Activated T-helper 17 cell treated with anti-CD3 and anti-CD28 coated beads, Interleukin-2, amount 50 U/mL, for 72 hours (primary cell): ENCODE data around the gene NAP1L4. TPM values are rescaled to one million over a fixed set of nuclear protein-coding genes. Genes with fewer than 3 reads are reported as not detected.
"Not testable (repeated sequence)": the region's sequence is repeated elsewhere in the genome, so short reads cannot be mapped to it uniquely, and the experiment has no call there.

Source experiments
- ATAC-seq: fragments of 150-1000 bp; cut with Tn5 transposase; replicated peaks from 2 replicates; pipeline ENCODE4 v1.10.0; 2021; ENCODE audit warnings: mild to moderate bottlenecking, moderate library complexity
- H3K27ac Mint-ChIP-seq: one replicate; pipeline ENCODE4 v1.8.0; 2022; ENCODE audit warnings: mixed read lengths
- H3K27me3 Mint-ChIP-seq: one replicate; pipeline ENCODE4 v1.8.0; 2022; ENCODE audit warnings: mixed read lengths
- H3K36me3 Mint-ChIP-seq: one replicate; pipeline ENCODE4 v1.8.0; 2022; ENCODE audit warnings: low read depth, mild to moderate bottlenecking, mixed read lengths
- H3K4me1 Mint-ChIP-seq: one replicate; pipeline ENCODE4 v1.8.0; 2022; ENCODE audit warnings: mixed read lengths
- H3K4me3 Mint-ChIP-seq: one replicate; pipeline ENCODE4 v1.8.0; 2022; ENCODE audit warnings: mild to moderate bottlenecking, mixed read lengths
- H3K9me3 Mint-ChIP-seq: one replicate; pipeline ENCODE4 v1.8.0; 2022; ENCODE audit warnings: mixed read lengths
- total RNA-seq, 2 donors: library from RNA; stranded (reverse); gene quantifications; one replicate each; pipeline ENCODE4 v1.2.3, GENCODE V29; 2022

NAP1L4 gene
- total RNA-seq, 2 donors from 2014 or later: 301 to 344 TPM

- ATAC-seq: no peak
- Mint-ChIP-seq H3K27me3 (no peaks in the 10 kb centered on the region), H3K36me3 (peaks cover 77% of the 10 kb centered on the region), H3K27ac (peak overlapping the region; percentile 21), H3K4me3 (peak overlapping the region; percentile 9), H3K4me1 (peaks cover 39% of the 10 kb centered on the region), H3K9me3 (no peaks in the 10 kb centered on the region)
Observed at GRCh38 chr11:2945757-2946287, 46.3 kb downstream of the NAP1L4 start.

GRCh38 chr11:2945031-2945756 lies 46.9 kb downstream of the NAP1L4 start:
- H3K4me1 Mint-ChIP-seq: peaks cover 37% of the 10 kb centered on the region
- H3K27me3 Mint-ChIP-seq: no peaks in the 10 kb centered on the region
- no peaks in the 10 kb centered on the region for H3K9me3 Mint-ChIP-seq
- peaks cover 71% of the 10 kb centered on the region for H3K36me3 Mint-ChIP-seq
- peak overlapping the region; percentile 9 for H3K4me3 Mint-ChIP-seq
- peak; percentile 43 for ATAC-seq
- peak overlapping the region; percentile 21 for H3K27ac Mint-ChIP-seq

GRCh38 chr11:2944530-2944929 lies 47.6 kb downstream of the NAP1L4 start:
- peaks cover 65% of the 10 kb centered on the region for H3K36me3 Mint-ChIP-seq
- H3K9me3 Mint-ChIP-seq: no peaks in the 10 kb centered on the region
- H3K4me3 Mint-ChIP-seq: no peak overlapping the region
- ATAC-seq: no peak
- H3K27ac Mint-ChIP-seq: peak overlapping the region; percentile 21
- peaks cover 35% of the 10 kb centered on the region for H3K4me1 Mint-ChIP-seq
- H3K27me3 Mint-ChIP-seq: no peaks in the 10 kb centered on the region

- H3K36me3 Mint-ChIP-seq: peaks cover 60% of the 10 kb centered on the region
- H3K9me3 Mint-ChIP-seq: peaks cover 1% of the 10 kb centered on the region
- H3K27me3 Mint-ChIP-seq: no peaks in the 10 kb centered on the region
- ATAC-seq: no peak
- peak overlapping the region; percentile 30 for H3K27ac Mint-ChIP-seq
- peaks cover 27% of the 10 kb centered on the region for H3K4me1 Mint-ChIP-seq
- H3K4me3 Mint-ChIP-seq: no peak overlapping the region
Observed at GRCh38 chr11:2943711-2944118, 48.4 kb downstream of the NAP1L4 start.

- H3K27me3 Mint-ChIP-seq: no peaks in the 10 kb centered on the region
- no peak overlapping the region for H3K4me3 Mint-ChIP-seq
- peaks cover 58% of the 10 kb centered on the region for H3K36me3 Mint-ChIP-seq
- peak overlapping the region; percentile 30 for H3K27ac Mint-ChIP-seq
- H3K4me1 Mint-ChIP-seq: peaks cover 25% of the 10 kb centered on the region
- ATAC-seq: no peak
- peaks cover 8% of the 10 kb centered on the region for H3K9me3 Mint-ChIP-seq
Observed at GRCh38 chr11:2942872-2943710, 49.0 kb downstream of the NAP1L4 start.

GRCh38 chr11:2942447-2942846 lies 49.7 kb downstream of the NAP1L4 start:
- no peak for ATAC-seq
- peak overlapping the region; percentile 38 for H3K27ac Mint-ChIP-seq
- H3K27me3 Mint-ChIP-seq: no peaks in the 10 kb centered on the region
- H3K4me1 Mint-ChIP-seq: peaks cover 18% of the 10 kb centered on the region
- H3K9me3 Mint-ChIP-seq: peaks cover 14% of the 10 kb centered on the region
- H3K36me3 Mint-ChIP-seq: peaks cover 52% of the 10 kb centered on the region
- no peak overlapping the region for H3K4me3 Mint-ChIP-seq

- peaks cover 9% of the 10 kb centered on the region for H3K4me1 Mint-ChIP-seq
- peak overlapping the region; percentile 79 for H3K27ac Mint-ChIP-seq
- no peak overlapping the region for H3K4me3 Mint-ChIP-seq
- no peaks in the 10 kb centered on the region for H3K27me3 Mint-ChIP-seq
- H3K36me3 Mint-ChIP-seq: peaks cover 39% of the 10 kb centered on the region
- peaks cover 16% of the 10 kb centered on the region for H3K9me3 Mint-ChIP-seq
- peak; percentile 15 for ATAC-seq
Observed at GRCh38 chr11:2940921-2941821, 51.0 kb downstream of the NAP1L4 start.

- Mint-ChIP-seq H3K4me3 (no peak overlapping the region), H3K4me1 (peaks cover 1% of the 10 kb centered on the region), H3K9me3 (peaks cover 16% of the 10 kb centered on the region), H3K27ac (peak overlapping the region; percentile 79), H3K27me3 (no peaks in the 10 kb centered on the region), H3K36me3 (peaks cover 31% of the 10 kb centered on the region)
- ATAC-seq: peak; percentile 93
Observed at GRCh38 chr11:2940147-2940920, 51.8 kb downstream of the NAP1L4 start.

- not testable (repeated sequence) for ATAC-seq, H3K27me3 Mint-ChIP-seq, H3K4me3 Mint-ChIP-seq, H3K4me1 Mint-ChIP-seq
- peak overlapping the region; percentile 79 for H3K27ac Mint-ChIP-seq
- H3K9me3 Mint-ChIP-seq: peaks cover 16% of the 10 kb centered on the region
- H3K36me3 Mint-ChIP-seq: peaks cover 15% of the 10 kb centered on the region
Observed at GRCh38 chr11:2938458-2939418, 53.4 kb downstream of the NAP1L4 start.

- H3K36me3 Mint-ChIP-seq, H3K27me3 Mint-ChIP-seq, H3K27ac Mint-ChIP-seq, ATAC-seq, H3K4me1 Mint-ChIP-seq, H3K4me3 Mint-ChIP-seq: not testable (repeated sequence)
- peaks cover 16% of the 10 kb centered on the region for H3K9me3 Mint-ChIP-seq
Observed at GRCh38 chr11:2937641-2938457, 54.3 kb downstream of the NAP1L4 start.

GRCh38 chr11:2934611-2935239 lies 57.4 kb downstream of the NAP1L4 start:
- Mint-ChIP-seq H3K27me3 (no peaks in the 10 kb centered on the region), H3K9me3 (peaks cover 16% of the 10 kb centered on the region), H3K4me3 (no peak overlapping the region), H3K27ac (peak overlapping the region; percentile 62), H3K36me3 (peaks cover 8% of the 10 kb centered on the region), H3K4me1 (peaks cover 6% of the 10 kb centered on the region)
- ATAC-seq: no peak
